Sigmoid colon (tissue), 4 donors: ENCODE results near the gene CHMP1B.

Experiments used
- EP300 ChIP-seq, 4 donors: sonication (generic); formaldehyde crosslinking; IDR thresholded peaks; one replicate each; pipeline ENCODE4 v1.6.1; 2017; ENCODE audit warnings: antibody characterized with exemption in 4 of 4
- POLR2A ChIP-seq, 2 donors: fragments of 450-650 bp; IDR thresholded peaks; one replicate each; pipeline ENCODE4 v1.6.1; 2016; ENCODE audit warnings: antibody characterized with exemption in 2 of 2, mild to moderate bottlenecking in 2 of 2, moderate library complexity in 2 of 2
- POLR2AphosphoS5 ChIP-seq, 4 donors: sonication (generic); formaldehyde crosslinking; IDR thresholded peaks; one replicate each; pipeline ENCODE4 v1.6.1; 2017; ENCODE audit warnings: antibody characterized with exemption in 4 of 4
- TF ChIP-seq, protein P1 (sequence below), 4 experiments: fragments of 450-650 bp in 3 of 4; fragments of 200-600 bp in 1 of 4; IDR thresholded peaks; one replicate each; pipeline ENCODE4 v1.5.1; 2016 to 2019; ENCODE audit warnings: antibody characterized with exemption in 4 of 4, mild to moderate bottlenecking in 3 of 4, moderate library complexity in 2 of 4

DNA sequence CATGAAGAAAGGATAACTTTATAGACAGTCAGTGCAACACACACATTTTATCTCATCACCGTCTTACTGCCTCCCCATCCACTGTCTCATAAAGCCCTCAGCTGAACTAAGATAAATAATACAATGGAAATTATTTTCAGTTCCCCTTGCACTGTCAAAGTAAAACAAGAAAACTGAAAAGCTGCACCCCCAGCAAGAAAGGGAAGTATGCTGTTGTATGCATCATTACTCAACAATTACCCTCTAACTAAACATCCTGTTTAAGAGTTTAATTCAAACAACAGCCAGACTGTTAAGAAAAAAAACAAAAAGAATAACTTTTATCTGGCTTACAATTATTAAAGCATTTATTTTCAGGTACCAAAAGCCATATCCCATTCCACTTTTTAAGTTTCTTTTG is 31.9 kb downstream of the CHMP1B start:
- TF ChIP-seq POLR2A (IDR thresholded peaks at IDR 0.05) = no peak
- TF ChIP-seq, protein P1, sequence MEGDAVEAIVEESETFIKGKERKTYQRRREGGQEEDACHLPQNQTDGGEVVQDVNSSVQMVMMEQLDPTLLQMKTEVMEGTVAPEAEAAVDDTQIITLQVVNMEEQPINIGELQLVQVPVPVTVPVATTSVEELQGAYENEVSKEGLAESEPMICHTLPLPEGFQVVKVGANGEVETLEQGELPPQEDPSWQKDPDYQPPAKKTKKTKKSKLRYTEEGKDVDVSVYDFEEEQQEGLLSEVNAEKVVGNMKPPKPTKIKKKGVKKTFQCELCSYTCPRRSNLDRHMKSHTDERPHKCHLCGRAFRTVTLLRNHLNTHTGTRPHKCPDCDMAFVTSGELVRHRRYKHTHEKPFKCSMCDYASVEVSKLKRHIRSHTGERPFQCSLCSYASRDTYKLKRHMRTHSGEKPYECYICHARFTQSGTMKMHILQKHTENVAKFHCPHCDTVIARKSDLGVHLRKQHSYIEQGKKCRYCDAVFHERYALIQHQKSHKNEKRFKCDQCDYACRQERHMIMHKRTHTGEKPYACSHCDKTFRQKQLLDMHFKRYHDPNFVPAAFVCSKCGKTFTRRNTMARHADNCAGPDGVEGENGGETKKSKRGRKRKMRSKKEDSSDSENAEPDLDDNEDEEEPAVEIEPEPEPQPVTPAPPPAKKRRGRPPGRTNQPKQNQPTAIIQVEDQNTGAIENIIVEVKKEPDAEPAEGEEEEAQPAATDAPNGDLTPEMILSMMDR (IDR thresholded peaks at IDR 0.05) = no peak
- peak in 1 of 4 donors; percentile 15 for TF ChIP-seq POLR2AphosphoS5 (IDR thresholded peaks at IDR 0.05)
- TF ChIP-seq EP300 (IDR thresholded peaks at IDR 0.05) = no peak
